ENCODE results near the gene NIFK.
"Not testable (repeated sequence)": the region's sequence is repeated elsewhere in the genome, so short reads cannot be mapped to it uniquely, and the experiment has no call there.

NIFK gene
- total RNA-seq, result 42.2 to 103 (median 46.6) reads per million in 4 experiments

DNA sequence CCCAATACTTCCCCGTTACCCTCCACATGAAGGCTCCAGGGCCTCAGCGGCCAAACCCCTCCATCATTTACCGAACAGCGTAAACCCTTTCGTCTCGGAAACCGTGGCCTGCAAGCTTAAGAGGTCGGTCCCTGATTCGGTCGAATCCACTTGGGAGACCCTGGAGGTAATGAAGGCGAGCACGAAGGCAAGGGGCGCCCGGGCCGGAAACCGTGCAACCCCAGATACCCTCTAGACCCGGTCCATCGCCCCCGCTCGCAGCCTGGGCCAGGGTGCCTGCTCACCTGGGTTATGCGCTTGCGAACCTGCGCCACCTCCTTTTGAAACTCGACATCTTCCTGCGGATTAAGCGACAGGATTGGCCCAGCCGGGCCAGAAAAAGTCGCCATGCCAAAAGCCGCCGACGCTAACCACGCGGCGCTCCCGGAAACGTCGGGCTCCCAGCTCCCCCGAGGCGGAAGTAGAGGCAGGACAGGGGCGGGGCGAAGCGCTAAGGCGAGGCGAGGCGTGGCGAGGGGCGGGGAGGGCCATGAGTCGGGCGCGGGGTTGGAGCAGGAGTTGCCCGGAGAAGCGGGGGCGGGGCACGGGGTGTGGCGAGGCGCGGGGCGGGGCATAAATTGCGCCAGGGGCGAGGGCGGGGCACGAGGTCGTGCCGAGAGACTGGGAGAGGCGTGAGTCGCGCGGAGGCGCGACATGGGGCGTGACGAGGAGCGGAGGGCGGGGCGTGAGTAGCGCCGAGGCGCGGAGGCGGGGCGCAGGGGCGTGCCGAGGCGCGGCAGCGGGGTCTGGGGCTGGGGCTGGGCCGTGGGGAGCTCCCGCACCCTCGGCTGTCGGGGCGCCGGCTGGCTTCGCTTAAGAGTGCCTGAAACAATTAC, at the start of gene NIFK:
TSS of gene NIFK (minus strand) at position 414 of the 875 bp plus-strand sequence. CDS start at position 389, 25 bp downstream.
- peak; percentile 100 for DNase-seq

DNA sequence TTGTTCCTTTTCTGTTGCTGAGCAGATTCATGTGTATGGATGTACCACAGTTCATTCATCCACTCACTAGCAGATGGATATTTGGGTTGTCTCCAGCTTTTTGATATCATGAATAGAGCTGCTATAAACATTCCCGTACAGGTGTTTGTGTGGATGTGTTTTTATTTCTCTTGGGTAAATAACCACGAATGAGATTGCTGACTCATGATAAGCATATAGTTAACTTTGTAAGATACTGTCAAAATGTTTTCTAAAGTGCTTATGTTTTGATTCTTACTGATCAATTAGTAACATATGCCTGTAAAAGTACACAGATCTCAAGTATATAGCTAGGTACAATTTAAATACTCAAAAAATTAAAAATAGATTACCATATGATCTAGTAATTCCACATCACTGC, 46.5 kb upstream of the NIFK start:
- DNase-seq, result no peak

DNA sequence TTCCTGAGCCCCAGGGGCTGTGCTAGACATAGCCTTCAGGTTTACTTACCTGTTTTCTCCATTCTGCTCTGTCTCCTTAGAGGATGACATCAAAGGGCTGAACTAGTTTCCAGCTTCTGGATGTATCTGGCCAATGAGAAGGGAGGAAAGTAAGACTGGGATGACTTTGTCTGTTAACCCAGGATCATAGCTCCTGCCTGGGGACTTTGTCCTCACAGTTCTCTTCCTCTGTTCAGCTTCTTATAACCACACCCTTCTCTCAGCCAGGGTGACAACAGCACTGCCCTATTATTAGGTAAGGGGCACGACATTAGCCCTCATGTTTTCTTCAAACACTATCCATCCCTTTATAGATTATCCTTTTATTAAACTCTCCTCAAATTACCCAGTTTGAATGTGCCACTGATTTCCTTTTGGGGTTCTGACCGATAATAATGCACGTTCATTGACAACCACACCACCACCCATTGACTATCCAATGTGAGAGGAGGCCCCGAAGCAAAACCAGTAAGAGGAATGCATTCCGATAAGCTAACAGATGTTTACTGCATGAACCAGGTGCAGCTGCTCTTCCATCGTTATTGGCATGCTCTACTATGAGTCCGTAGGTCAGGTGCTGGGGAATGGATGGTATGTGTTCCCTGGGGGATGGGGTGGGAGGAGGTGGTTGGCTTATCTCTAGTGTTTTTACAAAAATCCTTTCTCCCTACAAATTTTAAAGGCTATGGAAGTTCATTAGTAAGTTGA, 42.2 kb upstream of the NIFK start:
- no peak for DNase-seq

DNA sequence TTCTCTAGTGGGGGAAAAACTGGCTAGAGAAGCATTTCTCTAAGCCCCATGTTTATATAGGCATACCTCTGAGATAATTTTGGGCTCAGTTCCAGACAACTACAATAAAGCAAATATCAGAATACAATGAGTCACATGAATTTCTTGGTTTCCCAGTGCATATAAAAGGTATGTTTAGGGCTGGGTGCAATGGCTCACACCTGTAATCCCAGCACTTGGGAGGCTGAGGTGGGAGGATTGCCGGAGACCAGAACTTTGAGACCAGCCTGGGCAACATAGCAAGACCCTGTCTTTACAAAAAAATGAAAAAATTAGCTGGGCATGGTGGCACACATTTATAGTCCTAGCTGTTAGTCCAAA, 41.0 kb upstream of the NIFK start:
- no peak for DNase-seq

DNA sequence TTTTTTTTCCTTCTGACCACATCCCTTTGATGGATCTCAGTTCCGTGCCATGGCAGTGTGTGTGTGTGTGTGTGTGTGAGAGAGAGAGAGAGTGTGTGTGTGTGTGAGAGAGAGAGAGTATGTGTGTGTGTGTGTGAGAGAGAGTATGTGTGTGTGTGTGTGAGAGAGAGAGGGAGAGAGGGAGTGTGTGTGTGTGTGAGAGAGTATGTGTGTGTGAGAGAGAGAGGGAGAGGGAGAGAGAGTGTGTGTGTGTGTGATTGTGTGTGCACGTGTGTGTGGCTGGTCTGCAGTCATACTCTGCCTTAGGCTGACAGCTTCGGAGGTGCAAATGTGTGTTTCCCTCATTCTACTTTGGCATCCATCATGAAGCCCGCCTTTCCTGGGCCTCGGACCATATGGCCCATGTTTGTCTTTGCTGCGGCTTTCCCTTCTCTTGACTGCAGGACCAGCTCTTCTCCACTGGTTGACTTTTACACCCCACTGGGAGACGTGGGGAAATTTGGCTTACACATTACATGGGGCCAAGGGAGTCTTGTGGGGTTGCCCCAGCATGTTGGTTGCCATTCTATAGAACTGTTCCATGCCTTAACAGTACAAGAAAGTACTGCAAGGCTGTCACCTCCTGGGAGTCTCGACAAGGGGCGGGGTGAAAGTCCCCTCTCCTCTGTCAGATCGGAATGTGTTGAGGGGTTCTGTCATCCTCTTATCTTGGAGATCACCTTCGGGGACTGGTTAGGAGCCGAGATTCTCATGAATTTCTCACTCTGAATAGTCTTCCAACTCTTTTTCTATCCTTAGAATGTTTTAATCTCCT, 40.4 kb upstream of the NIFK start:
- DNase-seq, result no peak

DNA sequence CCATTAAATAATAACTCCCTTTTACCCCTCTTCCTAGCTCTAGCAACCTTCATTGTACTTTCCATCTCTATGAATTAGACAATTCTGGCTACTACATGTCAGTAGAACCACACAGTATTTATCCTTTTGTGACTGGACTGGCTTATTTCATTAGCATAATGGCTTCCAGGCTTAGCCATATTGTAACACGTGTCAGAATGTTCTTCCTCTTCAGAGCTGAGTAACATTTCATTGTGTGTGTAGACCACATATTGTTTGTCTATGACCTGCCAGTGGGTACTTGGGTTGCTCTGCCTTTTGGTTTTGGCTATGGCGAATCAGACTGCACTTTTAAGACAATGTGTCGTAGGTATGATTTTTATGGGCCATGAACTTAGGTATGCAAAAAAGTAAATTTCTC, 39.7 kb upstream of the NIFK start:
- no peak for DNase-seq

DNA sequence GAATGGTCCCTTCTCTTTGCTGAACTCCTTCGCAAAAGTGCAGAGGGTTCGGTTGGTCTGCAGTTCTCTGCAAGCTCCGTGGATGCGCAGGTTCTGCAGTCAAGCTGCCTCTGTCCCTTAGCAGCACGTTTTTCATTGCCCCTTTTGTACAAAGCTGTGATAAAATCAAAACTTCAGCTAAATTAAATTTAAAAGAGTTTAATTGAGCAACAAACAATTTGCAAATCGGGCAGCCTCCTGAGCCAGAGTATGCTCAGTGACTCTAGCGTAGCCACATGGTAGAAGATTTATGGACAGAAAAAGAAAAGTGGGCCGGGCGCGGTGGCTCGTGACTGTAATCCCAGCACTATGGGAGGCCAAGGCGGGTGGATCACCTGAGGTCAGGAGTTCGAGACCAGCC, 37.6 kb upstream of the NIFK start:
- no peak for DNase-seq

DNA sequence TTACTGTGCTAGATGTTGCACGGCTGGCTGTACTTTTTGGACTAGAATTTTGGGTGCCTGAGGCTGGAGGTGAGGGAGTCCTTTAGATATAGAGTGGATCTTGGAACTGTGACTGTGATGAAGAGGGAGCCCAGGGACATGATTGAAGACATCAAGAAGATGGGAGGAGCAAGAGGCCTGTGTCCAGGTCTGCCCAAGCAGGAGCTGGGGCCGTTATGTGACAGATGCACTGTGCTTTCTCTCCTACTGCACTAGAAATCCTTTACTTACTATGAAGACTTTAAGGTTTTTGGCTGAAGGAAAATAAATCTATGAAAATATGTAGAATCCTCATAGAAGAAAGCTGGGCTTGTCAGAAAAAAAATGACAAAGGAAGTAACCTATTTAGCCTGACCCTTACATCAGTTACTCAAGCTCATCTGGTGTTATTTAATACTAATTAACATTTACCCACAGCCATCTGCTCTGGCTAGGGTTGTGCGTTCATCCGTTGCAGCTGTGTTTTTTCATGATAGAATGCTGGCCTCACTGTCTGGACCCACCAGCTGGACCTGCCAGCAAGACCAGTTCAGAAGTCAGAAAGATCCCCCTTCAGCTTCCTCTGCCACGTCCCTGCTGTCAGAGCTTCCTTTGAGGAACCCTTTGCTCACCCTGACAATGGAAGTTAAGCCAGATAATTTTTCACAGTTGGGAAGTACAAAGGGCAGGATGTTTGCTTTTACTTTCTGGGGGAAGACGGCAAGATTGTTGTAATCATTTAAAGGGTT, 35.5 kb upstream of the NIFK start:
- no peak for DNase-seq

DNA sequence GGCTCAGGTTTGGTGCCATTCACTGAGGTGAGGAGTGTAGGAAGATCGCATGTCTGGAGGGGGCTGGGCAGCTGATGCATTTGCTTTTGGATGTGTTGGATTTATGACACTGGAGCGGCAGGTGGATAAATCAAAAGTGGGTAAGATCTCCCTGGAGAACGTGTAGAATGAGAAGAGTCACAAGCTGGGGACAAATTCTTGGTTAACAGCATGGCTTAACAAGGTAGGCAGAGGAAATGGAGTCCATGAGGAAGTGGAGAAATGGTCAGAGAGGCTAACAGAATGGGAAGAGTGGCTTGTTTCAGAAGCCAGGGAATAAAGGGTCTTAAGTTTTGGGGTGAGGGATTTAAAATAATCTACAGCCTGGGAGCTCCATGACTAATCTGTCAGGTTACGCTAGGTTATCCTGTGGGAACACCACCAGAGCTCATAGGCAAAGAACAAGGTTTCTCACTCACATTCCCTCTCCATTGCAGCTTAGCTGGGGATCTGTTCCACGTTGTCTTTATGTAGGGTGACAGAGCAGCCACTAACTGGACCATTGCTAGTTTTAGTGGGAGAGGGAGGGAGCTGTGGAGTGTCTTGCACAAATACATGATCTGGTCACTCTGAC, 31.6 kb upstream of the NIFK start:
- no peak for DNase-seq

DNA sequence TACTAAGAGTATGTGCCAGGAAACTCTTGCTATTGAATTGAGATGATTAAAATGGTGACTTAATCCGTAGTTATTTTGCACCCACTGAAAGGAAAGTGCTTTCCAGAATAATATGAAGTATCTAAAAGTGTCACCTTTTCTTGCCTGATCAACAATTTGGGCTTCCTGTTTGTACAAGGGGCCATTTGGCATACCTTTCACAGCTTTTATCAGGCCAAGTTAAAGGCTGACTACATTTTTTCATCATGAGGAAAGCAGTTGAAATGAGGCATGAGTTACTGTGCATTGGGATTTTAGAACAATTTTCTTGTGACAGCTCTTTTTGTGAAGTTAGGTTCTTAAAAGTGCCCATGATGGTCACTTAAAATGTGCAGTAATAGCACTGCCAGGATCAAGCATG, 29.9 kb upstream of the NIFK start:
- no peak for DNase-seq

DNA sequence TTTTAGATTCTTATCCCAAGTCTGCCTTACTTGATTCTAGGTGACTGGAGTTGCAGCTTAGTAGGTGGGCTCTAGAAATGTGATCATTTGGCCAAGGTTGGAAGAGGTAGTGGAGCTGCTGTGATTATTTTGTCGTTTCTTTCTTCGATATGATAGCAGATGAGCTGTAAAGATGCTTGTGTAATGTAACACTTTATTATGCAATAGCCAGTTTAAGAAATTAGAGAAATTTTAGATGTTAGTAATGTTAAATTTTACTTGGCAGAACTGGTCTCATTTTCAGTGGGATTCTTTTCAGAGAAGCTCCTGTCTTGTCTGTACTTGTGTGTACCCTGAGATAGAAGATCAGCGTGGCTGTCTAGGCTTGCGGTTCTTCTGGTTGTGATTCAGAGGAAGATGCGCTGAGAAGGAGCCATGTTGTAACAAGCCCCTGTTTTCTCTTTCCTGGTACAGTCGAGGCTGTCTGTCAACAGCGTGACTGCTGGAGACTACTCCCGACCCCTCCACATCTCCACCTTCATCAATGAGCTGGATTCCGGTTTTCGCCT, 28.1 kb upstream of the NIFK start:
- no peak for DNase-seq

DNA sequence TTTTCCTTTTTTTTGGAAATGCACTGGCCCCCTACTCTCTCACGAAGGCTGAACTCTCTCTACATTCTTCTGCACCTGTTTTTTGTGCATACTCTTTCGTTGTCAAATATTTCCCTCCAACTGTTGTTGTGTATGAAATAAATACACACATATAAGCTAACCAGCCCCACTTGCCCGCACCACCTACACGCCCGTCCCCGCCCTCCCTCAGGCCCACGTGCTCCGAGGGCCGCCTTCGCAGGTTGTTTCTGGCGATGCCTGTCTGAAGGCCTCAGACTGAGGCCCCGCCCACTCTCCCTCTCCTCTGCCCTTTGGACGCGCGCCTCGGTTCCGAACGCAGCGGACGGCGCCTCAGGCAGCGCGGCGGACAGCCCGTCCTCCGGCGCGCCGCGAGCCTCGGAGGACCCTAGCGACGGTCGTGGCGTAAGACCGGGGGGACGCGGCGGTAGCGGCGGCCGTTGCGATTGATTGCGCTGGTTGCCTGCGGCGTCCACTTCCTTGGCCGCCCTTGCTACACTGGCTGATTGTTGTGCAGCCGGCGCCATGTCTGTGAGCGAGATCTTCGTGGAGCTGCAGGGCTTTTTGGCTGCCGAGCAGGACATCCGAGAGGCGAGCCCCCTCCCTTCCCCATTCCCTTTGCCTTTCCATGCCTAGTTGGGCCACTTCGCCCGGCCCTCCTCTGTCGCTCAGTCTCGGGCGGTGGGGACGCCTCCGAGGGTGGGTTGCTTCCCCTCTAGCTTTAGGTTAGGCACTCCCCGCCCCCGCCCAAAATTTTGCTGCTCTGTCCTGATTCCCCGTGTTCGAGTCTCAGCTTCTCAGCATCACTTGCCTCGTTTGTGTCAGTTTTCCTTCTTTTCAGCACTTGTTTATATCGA, 18.8 kb upstream of the NIFK start, which contains the start of gene TSN:
TSS of gene TSN (plus strand) at position 415 of the 875 bp plus-strand sequence. CDS start at position 544, 129 bp downstream.
- peak; percentile 94 for DNase-seq

DNA sequence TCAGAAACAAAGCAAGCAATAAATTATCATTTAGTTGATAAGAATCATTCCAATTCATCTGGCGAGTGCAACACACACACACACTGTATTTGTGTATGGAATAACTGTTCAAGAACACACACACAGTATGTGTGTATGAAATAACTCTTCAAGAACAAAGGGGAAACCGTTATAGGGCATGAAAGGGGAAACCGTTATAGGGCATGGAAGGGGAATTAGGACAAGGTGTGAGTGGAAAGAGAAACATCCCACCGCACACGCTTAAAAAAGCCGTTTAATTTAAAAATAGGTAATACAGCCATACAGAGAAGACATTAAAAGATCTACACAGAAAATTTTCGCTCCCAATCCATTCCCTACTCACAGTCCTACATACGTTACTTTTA, 18.2 kb upstream of the NIFK start:
- no peak for DNase-seq

DNA sequence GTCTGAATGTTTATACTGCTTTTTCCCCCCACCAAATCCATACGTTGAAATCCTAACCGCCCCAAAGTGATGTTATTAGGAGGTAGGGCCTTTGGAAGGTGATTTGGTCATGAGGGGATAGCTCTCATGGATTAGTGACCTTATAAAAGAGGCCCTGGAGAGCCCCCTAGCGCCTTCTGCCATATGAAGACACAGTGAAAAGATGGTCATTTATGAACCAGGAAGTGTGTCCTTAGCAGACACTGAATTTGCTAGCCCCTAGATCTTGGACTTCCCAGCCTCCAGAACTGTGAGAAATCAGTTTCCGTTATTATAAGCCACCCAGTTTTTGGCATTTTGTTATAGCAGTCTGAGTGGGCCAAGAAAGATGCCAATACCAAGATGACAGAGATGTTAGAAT, 11.5 kb upstream of the NIFK start:
- no peak for DNase-seq

DNA sequence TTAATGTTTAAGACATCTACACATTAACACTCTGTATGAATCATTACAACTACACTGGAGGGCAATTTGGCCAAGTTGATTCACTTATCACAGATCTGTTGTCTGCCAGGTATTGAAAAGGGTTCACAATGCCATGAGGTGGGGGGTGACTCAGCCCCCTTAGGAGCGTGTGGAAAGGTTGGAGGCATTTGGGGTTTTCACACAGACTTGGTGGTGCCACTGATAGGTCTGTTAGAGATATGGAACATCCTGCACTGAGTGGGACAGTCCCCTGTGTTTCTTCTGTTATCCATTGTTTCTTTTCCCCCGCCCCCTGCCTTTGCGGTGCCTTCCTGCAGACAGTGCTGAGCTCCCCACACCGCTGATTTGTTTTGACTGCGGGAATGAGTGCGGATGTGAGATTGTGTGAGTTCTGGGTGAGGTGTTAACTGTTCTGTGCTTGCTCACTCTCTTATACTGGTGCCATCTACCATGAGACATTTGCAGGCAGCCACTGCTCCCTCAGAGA, 9.4 kb upstream of the NIFK start:
- DNase-seq, result no peak

DNA sequence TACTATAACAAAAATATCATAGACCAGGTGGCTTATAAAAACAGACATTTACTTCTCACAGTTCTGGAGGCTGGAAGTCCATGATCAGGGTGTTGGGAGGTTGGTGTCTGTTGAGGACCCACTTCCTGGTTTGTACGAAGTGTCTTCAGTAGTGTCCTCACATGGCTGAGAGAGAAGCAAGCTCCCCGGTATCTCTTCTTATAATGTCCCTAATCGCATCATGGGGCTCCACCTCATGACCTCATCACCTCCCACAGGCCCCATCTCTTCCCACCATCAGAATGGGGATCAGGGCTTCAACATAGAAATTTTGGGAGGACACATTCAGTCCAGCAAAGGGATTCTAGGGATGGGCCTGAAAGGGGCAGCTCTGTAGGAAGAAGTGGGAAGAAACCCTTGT, 4.8 kb upstream of the NIFK start:
- no peak for DNase-seq

DNA sequence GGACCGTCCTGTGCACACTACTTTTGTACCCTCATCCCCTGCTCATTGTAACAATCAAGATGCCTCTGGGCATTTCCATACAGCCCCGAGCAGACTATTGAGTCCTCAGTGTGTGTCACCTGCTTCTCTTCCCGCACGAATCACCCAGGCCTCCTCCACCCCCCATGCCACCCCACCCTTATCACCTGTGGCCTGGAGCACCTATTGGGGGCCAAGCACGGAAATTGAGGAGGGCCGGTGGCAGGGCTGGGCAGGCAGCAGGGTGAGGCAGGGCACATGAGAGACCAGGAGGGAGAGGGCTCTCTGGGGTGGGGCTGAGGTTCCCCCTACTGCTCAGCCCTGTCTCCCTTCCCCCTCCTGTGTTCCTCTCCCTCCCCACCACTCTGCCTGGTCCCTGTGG, 4.3 kb upstream of the NIFK start:
- no peak for DNase-seq

DNA sequence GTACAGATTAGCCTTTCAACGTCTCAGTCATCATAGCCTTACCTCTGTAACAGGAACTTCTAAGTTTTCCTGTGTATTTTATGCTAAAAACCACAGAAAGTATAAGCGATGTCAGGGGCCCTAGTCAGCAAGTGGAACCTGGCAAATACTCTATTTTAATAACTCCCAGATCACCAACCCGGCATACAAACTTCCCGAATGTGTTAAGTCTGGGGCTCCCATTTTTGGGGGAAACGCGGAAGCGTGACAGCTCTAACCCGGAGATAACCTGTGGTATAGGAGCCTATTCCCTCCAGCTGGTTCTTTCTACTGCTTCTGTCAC, 574 bp downstream of the NIFK start:
- DNase-seq, result no peak

DNA sequence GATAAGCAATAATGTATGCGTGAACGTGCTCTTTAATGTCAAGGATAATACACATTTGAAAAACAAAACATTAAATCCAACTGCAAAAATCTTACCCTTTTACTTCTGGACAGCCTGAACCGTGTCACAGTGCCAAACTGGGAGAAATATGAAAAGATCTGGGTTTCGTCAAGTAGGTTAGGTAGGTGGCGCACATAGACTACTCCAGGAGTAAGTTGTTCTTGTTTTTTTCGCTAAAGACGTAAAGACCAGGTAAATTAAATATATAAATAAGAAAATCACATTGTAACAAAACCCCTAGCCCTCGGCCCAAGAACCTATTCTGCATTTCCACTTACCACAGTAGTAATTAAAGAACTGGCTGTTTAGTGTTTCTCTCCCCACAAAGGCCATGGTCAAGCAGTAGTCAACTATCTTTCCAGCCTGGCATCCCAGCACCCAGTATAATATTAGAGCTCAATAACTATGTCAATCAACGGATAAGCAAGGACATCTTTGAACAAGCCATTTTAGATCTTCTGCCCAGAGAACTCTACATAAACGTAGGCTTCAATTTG, 1.1 kb downstream of the NIFK start:
- no peak for DNase-seq

DNA sequence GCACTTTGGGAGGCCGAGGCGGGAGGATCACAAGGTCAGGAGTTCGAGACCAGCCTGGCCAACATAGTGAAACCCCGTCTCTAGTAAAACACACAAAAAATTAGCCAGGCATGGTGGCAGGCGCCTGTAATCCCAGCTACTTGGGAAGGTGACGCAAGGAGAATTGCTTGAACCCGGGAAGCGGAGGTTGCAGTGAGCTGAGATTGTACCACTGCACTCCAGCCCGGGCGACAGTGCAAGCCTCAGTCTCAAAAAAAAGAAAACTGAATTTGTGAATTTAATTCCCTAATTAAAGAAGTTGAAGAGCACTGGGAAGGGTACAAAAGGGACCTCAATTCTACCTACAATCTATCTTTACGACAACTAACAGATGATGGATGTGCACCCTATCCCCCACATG, 2.1 kb downstream of the NIFK start:
- DNase-seq, result not testable (repeated sequence)
